Activated CD4-positive, alpha-beta memory T cell treated with anti-CD3 and anti-CD28 coated beads for 36 hours (primary cell): Measurements from ENCODE around the gene EPB41L1. TPM values are rescaled to one million over a fixed set of nuclear protein-coding genes. Genes with fewer than 3 reads are reported as not detected.
A peak's percentile ranks its signal among the peaks of the same experiment; 100 is the strongest.

Source experiments
- CTCF ChIA-PET: fragments of 350-600 bp; sonication (Branson Sonifier 250); formaldehyde crosslinking; loops from one replicate; lab custom pipeline; 2021; ENCODE audit warnings: antibody characterized with exemption, inconsistent platforms; lab: Charles Lee
- POLR2A ChIA-PET: fragments of 350-600 bp; sonication (Branson Sonifier 250); formaldehyde crosslinking; loops from one replicate; lab custom pipeline; 2021; ENCODE audit warnings: antibody characterized with exemption; lab: Charles Lee
- DNase-seq: peaks from one replicate; pipeline ENCODE4 v3.0.0-alpha.2; 2020
- H3K27ac Mint-ChIP-seq: one replicate; pipeline ENCODE4 v1.8.0; 2021; ENCODE audit warnings: mixed read lengths
- H3K27me3 Mint-ChIP-seq: one replicate; pipeline ENCODE4 v1.8.0; 2021; ENCODE audit warnings: mixed read lengths
- H3K36me3 Mint-ChIP-seq: one replicate; pipeline ENCODE4 v1.8.0; 2021; ENCODE audit warnings: mixed read lengths
- H3K4me1 Mint-ChIP-seq: one replicate; pipeline ENCODE4 v1.8.0; 2021; ENCODE audit warnings: low read depth, mixed read lengths
- H3K4me3 Mint-ChIP-seq: one replicate; pipeline ENCODE4 v1.8.0; 2021; ENCODE audit warnings: mild to moderate bottlenecking, mixed read lengths
- H3K9me3 Mint-ChIP-seq: one replicate; pipeline ENCODE4 v1.8.0; 2021; ENCODE audit warnings: mixed read lengths
- intact Hi-C: fragments of 100-400 bp; cut with micrococcal nuclease; formaldehyde crosslinking; loops from one replicate; pipeline ENCODE4 v1.15.1; 2023
- total RNA-seq, 2 experiments: library from RNA; stranded (reverse); gene quantifications; one replicate each; pipeline ENCODE4 v1.2.3, GENCODE V29; 2021

The EPB41L1 gene
- total RNA-seq, 2 experiments from 2014 or later: 0.36 to 0.88 TPM

DNA sequence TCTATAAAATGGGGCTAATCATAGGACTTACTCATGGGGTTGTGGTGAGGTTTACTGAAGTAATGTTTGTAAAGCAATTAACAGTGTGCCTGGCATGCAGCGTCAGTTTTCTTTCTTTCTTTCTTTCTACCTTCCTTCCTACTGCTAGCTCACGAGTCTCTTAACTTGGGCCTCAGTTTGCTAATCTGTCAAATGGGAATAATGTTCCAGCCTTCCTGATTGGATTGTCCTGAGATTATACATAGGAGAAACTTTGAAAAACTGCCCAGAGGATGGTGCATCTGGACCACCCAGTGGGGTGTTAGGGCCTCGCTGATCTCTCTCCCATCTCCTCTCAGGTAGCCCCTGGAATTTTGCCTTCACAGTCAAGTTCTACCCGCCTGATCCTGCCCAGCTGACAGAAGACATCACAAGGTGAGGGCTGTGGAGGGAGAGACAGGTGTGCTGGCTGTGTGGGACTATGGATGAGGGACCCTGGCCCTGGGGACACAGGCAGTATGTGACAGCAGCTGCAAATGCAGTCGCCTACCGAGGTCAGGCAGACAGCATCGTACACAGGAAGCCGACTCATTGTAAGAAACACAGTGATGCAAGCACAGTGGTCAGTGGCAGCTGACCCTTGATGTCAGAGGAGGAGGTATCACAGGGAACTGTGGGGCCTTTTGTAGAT lies 27.5 kb downstream of the EPB41L1 start:
- H3K4me3 Mint-ChIP-seq: no peak overlapping the region
- H3K36me3 Mint-ChIP-seq: no peaks in the 10 kb centered on the region
- no peaks in the 10 kb centered on the region for H3K27me3 Mint-ChIP-seq
- no peak for DNase-seq
- CTCF ChIA-PET: interaction anchor here (0.6 kb wide), 1 partner anchor 11 kb away, joined by 3 read pairs; no protein-coding TSS in a partner anchor
- POLR2A ChIA-PET: no interaction called here
- H3K27ac Mint-ChIP-seq: no peak overlapping the region
- H3K4me1 Mint-ChIP-seq: no peaks in the 10 kb centered on the region
- no peaks in the 10 kb centered on the region for H3K9me3 Mint-ChIP-seq
- intact Hi-C loops: no loop called here

DNA sequence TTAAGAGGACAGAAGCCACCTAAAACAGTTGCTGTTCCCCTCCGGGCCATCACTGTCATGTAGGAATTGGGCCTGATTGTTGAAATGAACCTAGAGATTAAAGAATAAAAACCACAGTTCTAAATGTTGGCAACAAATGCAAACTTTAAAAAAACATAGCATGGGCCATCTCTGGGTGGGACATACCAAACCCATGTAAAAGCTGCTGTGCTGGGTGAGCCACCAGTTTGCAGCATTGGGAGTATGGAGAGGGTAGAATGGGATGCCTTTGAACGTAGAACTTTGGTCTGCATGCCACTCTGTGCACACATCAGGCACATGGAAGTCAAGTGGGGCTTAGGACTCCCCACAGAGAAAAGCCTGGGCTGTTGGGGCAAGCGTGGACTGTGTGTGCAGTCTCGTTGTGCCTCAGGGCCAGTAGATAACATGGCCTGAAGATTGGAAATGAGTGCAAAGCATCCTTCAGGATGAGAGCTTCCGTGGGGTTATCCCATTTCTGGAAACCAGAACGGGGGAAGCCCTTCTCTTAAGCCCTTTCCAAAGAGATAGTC lies 28.1 kb downstream of the EPB41L1 start:
- Mint-ChIP-seq H3K36me3 (no peaks in the 10 kb centered on the region), H3K9me3 (no peaks in the 10 kb centered on the region), H3K27me3 (no peaks in the 10 kb centered on the region), H3K27ac (no peak overlapping the region), H3K4me3 (no peak overlapping the region), H3K4me1 (no peaks in the 10 kb centered on the region)
- intact Hi-C loops: no loop called here
- ChIA-PET CTCF (interaction anchor here (0.6 kb wide), 1 partner anchor 11 kb away, joined by 3 read pairs; no protein-coding TSS in a partner anchor), POLR2A (no interaction called here)
- no peak for DNase-seq

DNA sequence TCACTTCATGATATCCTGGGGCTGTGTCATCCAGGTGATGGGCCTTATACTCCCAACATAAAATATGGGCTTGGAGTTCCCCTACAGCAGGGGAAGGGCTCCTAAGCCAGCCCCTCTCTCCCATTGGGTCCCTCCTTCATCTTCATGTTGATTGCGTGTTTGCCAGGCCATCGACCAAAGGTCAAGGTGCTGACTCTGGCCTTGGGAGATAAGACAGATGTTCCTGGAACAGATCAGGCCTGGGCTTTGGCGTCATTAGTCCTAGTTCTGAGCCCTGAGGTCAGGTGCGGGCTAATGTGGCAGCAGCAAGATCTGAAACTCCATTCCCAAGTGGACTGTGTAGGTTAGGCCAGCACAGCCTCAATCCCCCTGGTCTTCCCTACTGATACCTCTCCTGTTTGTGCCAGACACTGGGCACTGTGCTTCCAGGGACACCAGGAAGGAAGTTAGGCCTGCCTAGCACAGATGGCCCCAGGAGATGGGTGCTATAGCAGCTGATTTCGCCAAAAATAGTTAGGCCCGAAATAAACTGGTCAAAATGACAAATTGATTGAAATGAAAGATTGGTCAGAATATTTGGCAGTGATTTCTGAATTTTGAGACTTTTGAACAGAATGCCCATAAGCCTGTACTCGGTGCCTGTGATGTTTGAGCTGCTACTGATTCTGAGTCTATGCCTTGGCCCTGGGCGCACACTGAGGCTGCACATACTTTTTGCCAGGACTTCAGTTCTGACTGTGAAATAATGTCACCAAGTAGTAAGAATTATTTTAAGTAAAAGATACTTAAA lies 28.8 kb downstream of the EPB41L1 start:
- DNase-seq: no peak
- ChIA-PET POLR2A (no interaction called here), CTCF (interaction anchor here (0.6 to 2.0 kb wide), 2 partner anchors 19 to 653 kb away, joined by 3 to 14 read pairs; no protein-coding TSS in a partner anchor)
- Mint-ChIP-seq H3K4me1 (no peaks in the 10 kb centered on the region), H3K9me3 (no peaks in the 10 kb centered on the region), H3K27ac (no peak overlapping the region), H3K27me3 (no peaks in the 10 kb centered on the region), H3K36me3 (no peaks in the 10 kb centered on the region), H3K4me3 (no peak overlapping the region)
- intact Hi-C loops: no loop called here

DNA sequence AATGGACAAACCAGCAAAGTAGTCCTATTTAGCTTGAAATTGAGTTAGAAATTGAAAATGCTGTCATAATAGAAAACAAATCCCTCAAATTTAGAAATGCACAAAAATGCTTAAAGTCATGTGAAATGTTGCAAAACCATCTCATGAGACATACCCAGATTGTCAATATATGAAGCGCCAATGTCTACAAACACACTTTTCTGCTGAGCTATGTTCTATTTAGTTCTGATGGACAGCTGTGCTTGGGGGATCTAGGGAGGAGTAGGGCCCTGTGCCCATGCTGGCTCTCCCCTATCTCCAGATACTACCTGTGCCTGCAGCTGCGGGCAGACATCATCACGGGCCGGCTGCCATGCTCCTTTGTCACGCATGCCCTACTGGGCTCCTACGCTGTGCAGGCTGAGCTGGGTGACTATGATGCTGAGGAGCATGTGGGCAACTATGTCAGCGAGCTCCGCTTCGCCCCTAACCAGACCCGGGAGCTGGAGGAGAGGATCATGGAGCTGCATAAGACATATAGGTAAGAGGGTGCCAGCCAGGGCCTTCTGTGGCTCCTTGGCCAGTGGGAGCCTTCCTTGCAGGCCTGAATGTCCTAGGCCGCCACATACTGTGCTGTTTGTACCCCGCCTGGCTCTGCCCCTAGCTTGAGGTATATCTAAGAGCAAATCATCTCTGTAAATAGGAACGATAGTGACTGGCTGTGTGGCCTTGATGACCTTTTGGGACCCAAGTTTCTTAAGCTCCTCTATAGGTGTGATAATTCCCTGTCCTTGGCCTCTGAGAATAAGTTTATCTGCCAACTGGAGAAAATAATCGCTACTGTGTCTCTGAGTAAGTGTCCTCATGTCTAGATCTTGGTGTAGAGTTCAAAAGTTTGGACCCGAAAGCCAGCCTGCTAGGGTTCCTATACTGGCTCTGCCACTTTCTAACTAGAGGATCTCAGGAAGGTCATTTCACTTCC lies 30.6 kb downstream of the EPB41L1 start:
- ChIA-PET POLR2A (no interaction called here), CTCF (interaction anchor here (0.7 to 2.0 kb wide), 5 partner anchors 15 to 192 kb away, joined by 3 to 14 read pairs (median 4); no protein-coding TSS in a partner anchor)
- H3K4me1 Mint-ChIP-seq: no peaks in the 10 kb centered on the region
- intact Hi-C loops: no loop called here
- no peaks in the 10 kb centered on the region for H3K27me3 Mint-ChIP-seq
- H3K36me3 Mint-ChIP-seq: no peaks in the 10 kb centered on the region
- no peak overlapping the region for H3K4me3 Mint-ChIP-seq
- DNase-seq: no peak
- no peaks in the 10 kb centered on the region for H3K9me3 Mint-ChIP-seq
- H3K27ac Mint-ChIP-seq: no peak overlapping the region

DNA sequence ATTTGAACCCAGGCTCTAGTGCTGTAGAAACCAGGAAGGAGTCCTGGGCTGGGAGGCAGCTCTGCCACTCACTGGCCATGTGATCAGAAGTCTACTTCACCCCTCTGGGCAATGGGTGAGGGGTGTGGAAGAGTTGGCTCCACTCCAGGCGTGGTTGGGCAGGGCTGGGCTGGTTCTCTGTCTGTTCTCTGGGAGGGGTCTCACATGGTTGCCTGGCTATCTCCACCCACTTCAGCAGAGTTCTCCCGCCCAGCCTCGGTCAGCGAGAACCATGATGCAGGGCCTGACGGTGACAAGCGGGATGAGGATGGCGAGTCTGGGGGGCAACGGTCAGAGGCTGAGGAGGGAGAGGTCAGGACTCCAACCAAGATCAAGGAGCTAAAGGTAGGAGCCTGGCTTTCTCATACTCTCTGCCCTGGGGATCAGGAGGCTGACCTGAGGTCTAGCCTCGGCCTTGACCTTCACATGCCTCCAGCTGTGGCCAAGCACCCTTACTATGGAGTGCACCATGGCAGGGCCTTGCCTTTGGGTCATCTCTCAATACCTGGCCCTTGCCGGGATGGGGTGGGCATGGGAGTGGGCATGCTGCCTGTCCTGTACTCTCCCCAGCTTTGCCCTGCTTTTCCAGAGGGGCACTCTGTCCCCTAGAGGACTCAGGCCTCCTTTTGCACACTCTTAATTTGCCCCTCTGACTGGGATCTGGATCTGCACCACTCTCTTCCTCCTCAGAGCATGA lies 39.6 kb downstream of the EPB41L1 start:
- no peaks in the 10 kb centered on the region for H3K27me3 Mint-ChIP-seq
- no peaks in the 10 kb centered on the region for H3K36me3 Mint-ChIP-seq
- no peaks in the 10 kb centered on the region for H3K9me3 Mint-ChIP-seq
- no peak overlapping the region for H3K4me3 Mint-ChIP-seq
- no peak overlapping the region for H3K27ac Mint-ChIP-seq
- CTCF ChIA-PET: interaction anchor here (1.0 to 3.3 kb wide), 4 partner anchors 9 to 202 kb away, joined by 3 to 30 read pairs (median 4); no protein-coding TSS in a partner anchor
- no peak for DNase-seq
- no peaks in the 10 kb centered on the region for H3K4me1 Mint-ChIP-seq
- POLR2A ChIA-PET: no interaction called here
- intact Hi-C loops: no loop called here

DNA sequence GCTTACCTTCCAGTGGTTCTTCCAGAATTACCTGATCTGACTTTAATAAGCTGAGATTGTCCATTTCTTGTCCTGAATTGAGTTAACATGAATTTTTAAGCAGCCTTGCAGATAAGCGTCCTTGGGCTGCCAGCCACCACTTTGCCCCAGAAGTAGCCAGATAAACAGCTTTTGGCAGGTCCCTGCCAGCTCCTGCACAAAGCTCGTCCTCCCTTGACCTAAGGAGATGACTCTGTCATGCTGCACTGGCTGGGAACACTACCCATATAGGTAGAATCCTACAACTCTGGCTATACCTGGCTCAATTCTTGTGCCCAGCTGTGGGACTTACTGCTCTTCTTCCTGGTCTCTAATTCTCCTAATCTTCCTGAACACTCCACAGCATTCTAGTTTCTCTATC lies 42.1 kb downstream of the EPB41L1 start:
- H3K36me3 Mint-ChIP-seq: no peaks in the 10 kb centered on the region
- CTCF ChIA-PET: interaction anchor here (0.6 to 3.9 kb wide), 4 partner anchors 9 to 243 kb away, joined by 3 to 34 read pairs (median 4); no protein-coding TSS in a partner anchor
- intact Hi-C loops: no loop called here

DNA sequence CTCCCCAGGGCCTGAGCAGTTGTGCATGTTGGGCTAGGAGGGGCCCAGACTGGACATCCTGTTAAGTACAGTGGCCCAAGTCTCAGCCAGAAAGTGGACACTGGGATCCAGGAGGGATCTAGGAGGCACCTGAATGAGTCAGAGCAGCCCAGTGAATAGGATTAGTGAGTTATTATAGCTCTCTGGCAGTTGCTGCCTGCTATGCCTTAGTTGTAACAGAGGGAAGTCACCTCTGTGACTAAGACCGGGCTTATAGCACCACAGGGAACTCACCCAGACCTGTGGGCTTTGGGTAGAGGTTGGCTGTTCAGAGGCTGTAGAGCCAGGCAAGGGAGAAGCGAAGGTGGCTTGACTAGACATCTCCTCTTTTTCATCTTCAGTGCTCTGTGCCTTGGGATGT lies 42.7 kb downstream of the EPB41L1 start:
- H3K4me3 Mint-ChIP-seq: no peak overlapping the region
- no peaks in the 10 kb centered on the region for H3K4me1 Mint-ChIP-seq
- ChIA-PET POLR2A (no interaction called here), CTCF (interaction anchor here (1.4 to 3.9 kb wide), 4 partner anchors 40 to 242 kb away, joined by 3 to 34 read pairs (median 25); no protein-coding TSS in a partner anchor)
- H3K27me3 Mint-ChIP-seq: no peaks in the 10 kb centered on the region
- intact Hi-C loops: no loop called here
- no peak overlapping the region for H3K27ac Mint-ChIP-seq
- no peaks in the 10 kb centered on the region for H3K36me3 Mint-ChIP-seq
- DNase-seq: no peak
- no peaks in the 10 kb centered on the region for H3K9me3 Mint-ChIP-seq

More for the DNA sequence above, 42.1 kb downstream of the EPB41L1 start:
- no peaks in the 10 kb centered on the region for H3K9me3 Mint-ChIP-seq
- DNase-seq: no peak
- no peaks in the 10 kb centered on the region for H3K4me1 Mint-ChIP-seq
- H3K4me3 Mint-ChIP-seq: no peak overlapping the region
- H3K27me3 Mint-ChIP-seq: no peaks in the 10 kb centered on the region
- H3K27ac Mint-ChIP-seq: no peak overlapping the region
- POLR2A ChIA-PET: no interaction called here

DNA sequence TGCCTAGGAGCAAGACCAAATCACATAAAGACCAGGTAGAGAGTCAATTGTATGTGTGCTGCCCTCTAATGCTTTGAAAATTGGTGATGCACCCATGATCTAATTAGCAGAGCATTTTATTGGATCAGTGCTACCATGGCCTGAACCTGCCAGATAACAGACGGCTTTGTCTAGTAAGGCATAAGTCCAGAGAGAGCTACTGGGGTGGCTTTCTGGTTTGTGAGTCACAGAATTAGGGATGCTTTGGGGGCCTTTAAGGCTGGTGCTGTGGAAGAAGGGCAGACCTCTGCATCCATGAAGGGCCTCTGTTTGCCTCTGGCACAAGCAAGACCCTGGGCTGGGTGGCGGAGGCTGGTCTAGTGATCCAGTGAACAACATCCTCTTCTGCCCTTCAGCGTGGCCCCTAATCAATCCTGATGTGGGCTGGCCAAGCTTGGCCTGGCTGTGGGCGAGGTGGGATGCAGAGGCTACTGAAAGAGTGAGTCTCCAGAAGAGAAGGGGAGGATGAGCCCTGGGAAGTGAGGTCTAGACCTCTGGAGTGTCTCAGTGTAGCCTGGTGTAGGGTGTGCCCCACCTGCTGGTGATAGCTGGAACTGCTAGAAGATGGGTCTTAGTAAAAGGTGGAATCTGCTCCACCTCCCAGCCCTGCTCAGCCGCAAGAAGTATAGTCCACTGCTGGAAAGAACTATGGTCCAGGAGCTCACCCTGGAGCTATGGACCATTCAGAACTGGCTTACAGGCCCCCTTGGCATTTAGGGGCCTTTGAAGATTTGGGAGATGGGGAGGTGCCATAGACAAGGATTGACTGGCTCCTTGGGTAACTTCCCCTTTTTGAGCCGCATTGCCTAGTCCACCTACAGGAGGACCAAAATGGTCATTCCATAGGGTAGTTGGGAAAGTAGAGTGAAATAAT lies 45.1 kb downstream of the EPB41L1 start:
- Mint-ChIP-seq H3K4me1 (peaks cover 4% of the 10 kb centered on the region), H3K9me3 (no peaks in the 10 kb centered on the region), H3K27me3 (peaks cover 1% of the 10 kb centered on the region), H3K27ac (no peak overlapping the region), H3K36me3 (no peaks in the 10 kb centered on the region), H3K4me3 (no peak overlapping the region)
- DNase-seq: peak; percentile 81
- intact Hi-C loops: loop anchor here (1.0 to 5.0 kb wide), 3 partner anchors 43 to 293 kb away; no protein-coding TSS in a partner anchor
- ChIA-PET CTCF (interaction anchor here (0.5 to 6.8 kb wide), 30 partner anchors 10 to 496 kb away, joined by 3 to 101 read pairs (median 4); partner anchors contain the start of gene AAR2), POLR2A (no interaction called here)

DNA sequence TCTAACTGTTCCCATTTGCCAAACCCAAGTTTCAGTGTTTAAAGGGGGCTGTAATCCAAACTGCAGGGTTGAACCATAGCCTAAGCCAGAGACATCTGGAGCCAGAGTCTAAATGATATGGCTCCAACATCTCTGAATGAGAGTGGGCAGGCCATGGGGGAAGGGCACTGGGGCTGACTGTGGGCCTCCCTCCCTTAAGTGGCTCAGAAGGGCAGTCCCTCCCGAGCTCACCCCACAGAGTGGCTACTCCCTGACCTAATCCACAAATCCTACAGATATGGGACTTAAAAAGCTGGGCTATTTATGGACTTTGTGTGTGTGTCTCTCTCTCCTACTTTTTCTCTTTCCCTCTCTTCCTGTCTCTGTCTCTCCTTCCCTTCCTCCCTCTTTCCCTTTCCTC lies 45.9 kb downstream of the EPB41L1 start:
- H3K9me3 Mint-ChIP-seq: no peaks in the 10 kb centered on the region
- no peak overlapping the region for H3K4me3 Mint-ChIP-seq
- CTCF ChIA-PET: interaction anchor here (0.7 to 6.8 kb wide), 19 partner anchors 10 to 495 kb away, joined by 3 to 101 read pairs (median 6); no protein-coding TSS in a partner anchor
- no peaks in the 10 kb centered on the region for H3K36me3 Mint-ChIP-seq
- POLR2A ChIA-PET: no interaction called here
- H3K4me1 Mint-ChIP-seq: peaks cover 4% of the 10 kb centered on the region
- intact Hi-C loops: loop anchor here (5.0 kb wide), 1 partner anchor 292 kb away; no protein-coding TSS in a partner anchor
- no peak overlapping the region for H3K27ac Mint-ChIP-seq
- H3K27me3 Mint-ChIP-seq: peaks cover 1% of the 10 kb centered on the region
- DNase-seq: no peak

DNA sequence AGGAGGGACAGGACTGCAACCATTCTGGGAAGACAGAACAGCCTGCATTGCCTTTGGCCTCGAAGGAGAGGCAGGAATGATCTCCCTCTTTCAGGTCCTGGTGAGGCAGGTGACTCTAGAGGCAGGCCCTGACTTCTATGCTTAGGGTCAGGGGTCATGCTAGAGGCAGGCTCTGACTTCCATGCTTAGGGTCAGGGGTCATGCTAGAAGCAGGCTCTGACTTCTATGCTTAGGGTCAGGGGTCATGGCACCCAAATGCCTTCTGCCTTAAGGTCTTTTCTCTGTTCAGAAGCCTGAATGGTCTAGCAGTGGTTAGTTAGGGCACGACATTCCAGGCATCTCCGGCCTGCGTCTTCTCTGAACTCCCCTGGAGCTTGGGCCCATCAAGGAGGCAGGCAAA lies 46.7 kb downstream of the EPB41L1 start:
- DNase-seq: no peak
- Mint-ChIP-seq H3K9me3 (no peaks in the 10 kb centered on the region), H3K36me3 (no peaks in the 10 kb centered on the region), H3K4me1 (peaks cover 4% of the 10 kb centered on the region), H3K27ac (no peak overlapping the region), H3K4me3 (no peak overlapping the region), H3K27me3 (peaks cover 1% of the 10 kb centered on the region)
- ChIA-PET CTCF (interaction anchor here (0.9 to 6.8 kb wide), 9 partner anchors 11 to 237 kb away, joined by 3 to 101 read pairs (median 13); no protein-coding TSS in a partner anchor), POLR2A (no interaction called here)
- intact Hi-C loops: loop anchor here (5.0 kb wide), 1 partner anchor 291 kb away; no protein-coding TSS in a partner anchor
